ENCODE results near the gene SGO1.
"Not testable (repeated sequence)": the region's sequence is repeated elsewhere in the genome, so short reads cannot be mapped to it uniquely, and the experiment has no call there.

SGO1 gene

GRCh38 chr3:20218215-20218614 lies 32.2 kb upstream of the SGO1 start:
- no peak for DNase-seq (ENCODE audit: low read depth)
- TF ChIP-seq CTCF (IDR thresholded peaks at IDR 0.05; ENCODE audit: low read depth, low read length, missing control alignments): no peak
- in situ Hi-C loops (cut with HindIII; ENCODE audit: low sequenced_read_pairs): no loop called here
- H3K4me3 ChIP-seq (ENCODE audit: low read depth, low read length): no peak overlapping the region

- DNase-seq (ENCODE audit: low read depth): no peak
- in situ Hi-C loops (cut with HindIII; ENCODE audit: low sequenced_read_pairs): no loop called here
- no peak overlapping the region for H3K4me3 ChIP-seq (ENCODE audit: low read depth, low read length)
- no peak for TF ChIP-seq CTCF (IDR thresholded peaks at IDR 0.05; ENCODE audit: low read depth, low read length, missing control alignments)
Measured at GRCh38 chr3:20215636-20216035, 29.6 kb upstream of the SGO1 start.

GRCh38 chr3:20213491-20213890 lies 27.5 kb upstream of the SGO1 start:
- in situ Hi-C loops (cut with HindIII; ENCODE audit: low sequenced_read_pairs); H3K4me3 ChIP-seq (ENCODE audit: low read depth, low read length); DNase-seq (ENCODE audit: low read depth): not testable (repeated sequence)

GRCh38 chr3:20207945-20208344 lies 21.9 kb upstream of the SGO1 start:
- H3K4me3 ChIP-seq (ENCODE audit: low read depth, low read length); DNase-seq (ENCODE audit: low read depth); in situ Hi-C loops (cut with HindIII; ENCODE audit: low sequenced_read_pairs): not testable (repeated sequence)

- DNase-seq (ENCODE audit: low read depth); in situ Hi-C loops (cut with HindIII; ENCODE audit: low sequenced_read_pairs): not testable (repeated sequence)
Measured at GRCh38 chr3:20205898-20206297, 19.9 kb upstream of the SGO1 start.

GRCh38 chr3:20201143-20201542 lies 15.1 kb upstream of the SGO1 start:
- H3K4me3 ChIP-seq (ENCODE audit: low read depth, low read length): no peak overlapping the region
- TF ChIP-seq CTCF (IDR thresholded peaks at IDR 0.05; ENCODE audit: low read depth, low read length, missing control alignments): no peak
- DNase-seq (ENCODE audit: low read depth): no peak
- in situ Hi-C loops (cut with HindIII; ENCODE audit: low sequenced_read_pairs): no loop called here

More at GRCh38 chr3:20205898-20206297, 19.9 kb upstream of the SGO1 start:
- H3K4me3 ChIP-seq (ENCODE audit: low read depth, low read length): not testable (repeated sequence)

- DNase-seq (ENCODE audit: low read depth): no peak
- H3K4me3 ChIP-seq (ENCODE audit: low read depth, low read length): no peak overlapping the region
- in situ Hi-C loops (cut with HindIII; ENCODE audit: low sequenced_read_pairs): no loop called here
- TF ChIP-seq CTCF (IDR thresholded peaks at IDR 0.05; ENCODE audit: low read depth, low read length, missing control alignments): no peak
Measured at GRCh38 chr3:20197775-20198174, 11.8 kb upstream of the SGO1 start.

- DNase-seq (ENCODE audit: low read depth): no peak
- in situ Hi-C loops (cut with HindIII; ENCODE audit: low sequenced_read_pairs): no loop called here
- TF ChIP-seq CTCF (IDR thresholded peaks at IDR 0.05; ENCODE audit: low read depth, low read length, missing control alignments): no peak
- H3K4me3 ChIP-seq (ENCODE audit: low read depth, low read length): no peak overlapping the region
Measured at GRCh38 chr3:20194793-20195460, 8.9 kb upstream of the SGO1 start.

Measured in astrocyte of the cerebellum (primary cell).